Lung (tissue), 12 donors: ENCODE measurements around the gene TIE1. TPM values are rescaled to one million over a fixed set of nuclear protein-coding genes. Genes with fewer than 3 reads are reported as not detected.

Experiments used
- ATAC-seq: fragments of 200-7000 bp; cut with Tn5 transposase; one replicate; pipeline ENCODE4 v1.9.1; 2020; ENCODE audit warnings: moderate number of reproducible peaks; ENCODE audit not compliant: insufficient read depth, low FRiP score
- DNase-seq, 3 donors: peaks; one replicate each; pipeline ENCODE4 v3.0.0-alpha.2; 2013 to 2017
- H3K27ac ChIP-seq, 2 donors: one replicate each; pipeline ENCODE4 v1.5.1; 2013; ENCODE audit warnings: mild to moderate bottlenecking in 2 of 2, moderate library complexity in 2 of 2, control low read depth in 1 of 2, inconsistent platforms in 1 of 2, low read depth in 1 of 2, low read length in 1 of 2
- H3K27me3 ChIP-seq, 3 donors: one replicate each; pipeline ENCODE4 v1.5.1; 2013; ENCODE audit warnings: low read length in 2 of 3; ENCODE audit not compliant: control insufficient read depth in 3 of 3, insufficient read depth in 3 of 3
- H3K36me3 ChIP-seq, 4 donors: one replicate each; pipeline ENCODE4 v1.5.1; 2013; ENCODE audit warnings: low read length in 4 of 4, mild to moderate bottlenecking in 1 of 4, moderate library complexity in 1 of 4; ENCODE audit not compliant: control insufficient read depth in 4 of 4, insufficient read depth in 4 of 4
- H3K4me1 ChIP-seq, 5 donors: one replicate each; pipeline ENCODE4 v1.5.1; 2013; ENCODE audit warnings: low read length in 5 of 5, mild to moderate bottlenecking in 2 of 5, moderate library complexity in 1 of 5; ENCODE audit not compliant: control insufficient read depth in 5 of 5, insufficient read depth in 5 of 5
- H3K4me3 ChIP-seq: one replicate; pipeline ENCODE4 v1.5.1; 2013; ENCODE audit warnings: mild to moderate bottlenecking, control low read depth, moderate library complexity
- H3K9ac ChIP-seq, 2 donors: one replicate each; pipeline ENCODE4 v1.5.1; 2013; ENCODE audit warnings: low read length in 2 of 2, control low read depth in 1 of 2; ENCODE audit not compliant: insufficient read depth in 1 of 2
- H3K9me3 ChIP-seq, 4 donors: one replicate each; pipeline ENCODE4 v1.5.1; 2013; ENCODE audit warnings: low read length in 3 of 4, mild to moderate bottlenecking in 1 of 4, moderate library complexity in 1 of 4; ENCODE audit not compliant: control insufficient read depth in 4 of 4, insufficient read depth in 3 of 4
- CTCF ChIP-seq: IDR thresholded peaks from 2 replicates; pipeline ENCODE4 v1.5.1; 2012; ENCODE audit warnings: mild to moderate bottlenecking; ENCODE audit errors: control extremely low read depth, extremely low read depth
- WGBS, 2 donors: extraction: QIAGEN DNeasy Blood & Tissue Kit; methylation state at CpG; one replicate each; pipeline ENCODE4 v1.1.7; 2013; 5-methylcytosine and 5-hydroxymethylcytosine counted together
- polyA plus RNA-seq, 2 donors: library from polyadenylated mRNA; stranded (reverse); fragments of 200-250 nt; gene quantifications; one replicate each; pipeline ENCODE4 v1.2.1, GENCODE V29; 2013
- total RNA-seq, 2 donors: library from RNA; depleted of rRNA in 1 of 2; stranded (reverse); fragments of >200 nt in 1 of 2; gene quantifications; one replicate each; pipeline ENCODE4 v1.2.1, GENCODE V29; 2014 to 2021
- donor health status: control.
- donor health status: control.
- donor health status: Bipolar disorder and iron deficiency.
- donor health status: healthy.
- donor health status: DM: yes; HTN: yes; CAD: no.

The TIE1 gene
- total and polyA plus RNA-seq, 4 donors = 20.5 to 133 (median 42.1) TPM

- ATAC-seq (no peak), DNase-seq (no peak)
- Histone ChIP-seq H3K4me1 (peaks cover 0 to 6% (median 0%) of the 10 kb centered on the region in 5 donors), H3K27me3 (no peaks in the 10 kb centered on the region), H3K36me3 (peaks cover 0 to 12% (median 0%) of the 10 kb centered on the region in 4 donors), H3K27ac (no peak overlapping the region), H3K4me3 (no peak overlapping the region), H3K9me3 (no peaks in the 10 kb centered on the region), H3K9ac (no peak overlapping the region)
- TF ChIP-seq CTCF = no peak
- 84 to 93% methylated on average over 3 of the region's 3 CpGs for WGBS, 2 donors
These were observed 14.7 kb downstream of the TIE1 start for GRCh38 chr1:43315481-43315880.

GRCh38 chr1:43315963-43316737, 15.4 kb downstream of the TIE1 start:
- no peak for ATAC-seq

GRCh38 chr1:43316738-43317520, 16.1 kb downstream of the TIE1 start:
- TF ChIP-seq CTCF = no peak
- H3K36me3 ChIP-seq = peaks cover 0 to 13% (median 0%) of the 10 kb centered on the region in 4 donors
- peaks cover 0 to 6% (median 0%) of the 10 kb centered on the region in 5 donors for H3K4me1 ChIP-seq
- DNase-seq = no peak
- no peaks in the 10 kb centered on the region for H3K27me3 ChIP-seq
- H3K27ac ChIP-seq = no peak overlapping the region
- H3K4me3 ChIP-seq = no peak overlapping the region
- ATAC-seq = no peak
- no peak overlapping the region for H3K9ac ChIP-seq
- 92 to 94% methylated on average over 16 of the region's 16 CpGs for whole genome bisulfite sequencing, 2 donors
- no peaks in the 10 kb centered on the region for H3K9me3 ChIP-seq

More at GRCh38 chr1:43315963-43316737, 15.4 kb downstream of the TIE1 start:
- H3K27me3 ChIP-seq = no peaks in the 10 kb centered on the region
- DNase-seq = no peak
- H3K27ac ChIP-seq = no peak overlapping the region
- no peaks in the 10 kb centered on the region for H3K9me3 ChIP-seq
- 89 to 92% methylated on average over 10 of the region's 10 CpGs for WGBS, 2 donors
- peaks cover 0 to 6% (median 0%) of the 10 kb centered on the region in 5 donors for H3K4me1 ChIP-seq
- no peak overlapping the region for H3K9ac ChIP-seq
- no peak overlapping the region for H3K4me3 ChIP-seq
- no peak for TF ChIP-seq CTCF
- H3K36me3 ChIP-seq = peaks cover 0 to 12% (median 0%) of the 10 kb centered on the region in 4 donors
